A673 (cell line): ENCODE measurements around the gene PTCD3. TPM values are rescaled to one million over a fixed set of nuclear protein-coding genes. Genes with fewer than 3 reads are reported as not detected.

Experiments used
- BruUV-seq: library from RNA; stranded (reverse); fragments of 400-500 nt; replicated peaks from 2 replicates; lab custom pipeline; 2021; lab: Mats Ljungman, UMichigan
- CTCF ChIA-PET: fragments of 300-600 bp; sonication (Branson Sonifier 250); formaldehyde crosslinking; loops from one replicate; lab custom pipeline; 2022; ENCODE audit warnings: antibody characterized with exemption; lab: Charles Lee
- POLR2A ChIA-PET: fragments of 300-600 bp; sonication (Branson Sonifier 250); formaldehyde crosslinking; loops from one replicate; lab custom pipeline; 2022; ENCODE audit warnings: antibody characterized with exemption; ENCODE audit not compliant: low non-redundant PET; lab: Charles Lee
- DNase-seq: peaks from one replicate; pipeline ENCODE4 v3.0.0-alpha.2; 2015; ENCODE audit warnings: low spot score
- H3K27ac ChIP-seq: fragments of 200-600 bp; sonication (generic); 2 replicates; pipeline ENCODE4 v1.5.1; 2016; ENCODE audit warnings: mixed run types, low read depth, mild to moderate bottlenecking, mixed read lengths, antibody characterized with exemption, low read length; ENCODE audit not compliant: poor library complexity, severe bottlenecking
- H3K27me3 ChIP-seq: fragments of 200-600 bp; sonication (generic); replicated peaks from 2 replicates; pipeline ENCODE4 v1.6.1; 2017; ENCODE audit warnings: mixed run types, low read depth, mild to moderate bottlenecking, mixed read lengths, antibody characterized with exemption, low read length; ENCODE audit not compliant: insufficient read depth, poor library complexity
- H3K36me3 ChIP-seq: fragments of 200-600 bp; sonication (generic); 2 replicates; pipeline ENCODE4 v1.6.1; 2016; ENCODE audit warnings: mixed run types, mild to moderate bottlenecking, mixed read lengths, antibody characterized with exemption, low read length; ENCODE audit not compliant: insufficient read depth, poor library complexity, severe bottlenecking
- H3K4me1 ChIP-seq: fragments of 200-600 bp; sonication (generic); 2 replicates; pipeline ENCODE4 v1.6.1; 2017; ENCODE audit warnings: mixed run types, mild to moderate bottlenecking, mixed read lengths, antibody characterized with exemption, low read length; ENCODE audit not compliant: insufficient read depth, poor library complexity, severe bottlenecking
- H3K4me3 ChIP-seq: fragments of 200-600 bp; sonication (generic); 2 replicates; pipeline ENCODE4 v1.5.1; 2016; ENCODE audit warnings: low read depth, mixed run types, mild to moderate bottlenecking, mixed read lengths, low read length; ENCODE audit not compliant: poor library complexity, severe bottlenecking
- H3K9me3 ChIP-seq: fragments of 200-600 bp; sonication (generic); 2 replicates; pipeline ENCODE4 v1.6.1; 2016; ENCODE audit warnings: mixed run types, low read depth, mild to moderate bottlenecking, mixed read lengths, antibody characterized with exemption, low read length; ENCODE audit not compliant: poor library complexity, severe bottlenecking
- EZH2 ChIP-seq: fragments of 200-600 bp; sonication (generic); IDR thresholded peaks from 2 replicates; pipeline ENCODE4 v1.6.1; 2017; ENCODE audit warnings: borderline replicate concordance, low read depth, mild to moderate bottlenecking, mixed read lengths, antibody characterized with exemption, low read length; ENCODE audit not compliant: poor library complexity, severe bottlenecking
- intact Hi-C: fragments of 100-400 bp; cut with micrococcal nuclease; formaldehyde crosslinking; loops from one replicate; pipeline ENCODE4 v1.10.0; 2022; ENCODE audit not compliant: unreplicated experiment
- total RNA-seq: library from RNA; stranded (reverse); gene quantifications from 2 replicates; pipeline ENCODE4 v1.2.3, GENCODE V29; 2021
- TF ChIP-seq, protein P1 (sequence below): fragments of 300-800, 200-600 bp; sonication (generic); conservative IDR thresholded peaks from 2 replicates; pipeline ENCODE4 v1.5.1; 2017; ENCODE audit warnings: low read depth, mild to moderate bottlenecking, antibody characterized with exemption, low read length, moderate library complexity, mixed read lengths

PTCD3 gene
- total RNA-seq, 1 experiment from 2014 or later, result 148 TPM

DNA sequence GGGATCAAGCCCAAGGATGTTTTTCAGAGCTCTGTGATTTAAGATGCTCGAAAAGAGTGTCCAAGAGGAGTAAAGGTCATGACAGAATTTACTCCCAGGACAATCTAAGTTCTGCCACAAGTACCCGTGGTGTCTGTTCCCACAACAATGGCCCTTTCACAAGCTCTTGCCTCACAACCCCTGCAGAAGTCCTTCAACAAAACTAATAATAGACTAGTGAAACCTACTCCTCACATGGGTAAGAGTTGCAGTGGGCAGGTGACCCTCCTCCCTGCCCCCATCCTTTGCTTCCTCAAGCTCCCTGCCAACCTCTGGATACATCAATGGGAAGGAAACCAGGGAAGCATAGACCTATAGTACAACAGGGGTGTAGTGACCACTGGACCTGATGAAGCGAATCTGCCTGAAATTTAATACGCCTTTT, 34.9 kb downstream of the PTCD3 start:
- peaks cover 78% of the 10 kb centered on the region for H3K36me3 ChIP-seq
- ChIA-PET CTCF (interaction anchor here (0.6 kb wide), 1 partner anchor 313 kb away, joined by 3 read pairs; no protein-coding TSS in a partner anchor), POLR2A (no interaction called here)

DNA sequence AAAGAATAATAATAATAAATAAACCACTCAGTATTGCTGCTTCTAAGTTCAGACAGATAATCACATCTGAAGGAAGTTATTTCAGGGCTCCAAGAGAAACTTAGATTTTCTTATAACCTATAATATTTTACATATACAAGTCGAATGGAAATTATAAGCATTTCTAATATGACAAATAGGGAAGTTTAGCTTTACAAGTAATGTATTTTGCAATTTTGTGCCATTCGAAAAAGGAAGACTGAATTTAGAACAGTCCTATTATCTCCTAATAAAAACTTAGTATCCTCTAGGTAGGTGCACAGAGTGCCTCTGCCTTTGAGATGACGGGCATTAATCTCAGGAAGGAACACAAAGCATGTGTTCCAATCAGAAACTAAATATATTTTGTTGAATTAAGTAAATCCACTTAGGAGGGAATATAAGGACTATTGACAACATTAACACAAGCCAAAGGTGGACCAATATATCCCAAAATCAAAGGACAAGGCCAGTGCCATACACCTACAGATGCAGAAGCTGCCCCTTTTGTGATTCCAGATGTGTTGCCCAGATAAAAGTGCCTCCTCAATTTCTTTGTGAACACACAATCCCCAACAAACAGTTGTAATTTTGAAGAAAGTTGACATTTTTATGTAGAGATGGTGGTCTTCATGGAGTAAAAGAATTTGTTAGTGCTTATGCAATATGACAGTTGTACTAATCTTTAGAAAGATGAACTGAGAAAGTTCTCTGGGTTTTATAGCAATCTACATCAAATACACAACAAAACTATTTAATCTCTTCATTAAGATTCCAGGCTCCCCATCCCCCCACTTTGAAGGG, 36.6 kb downstream of the PTCD3 start:
- H3K36me3 ChIP-seq, result peaks cover 78% of the 10 kb centered on the region
- POLR2A ChIA-PET, result no interaction called here
- DNase-seq, result no peak
- H3K27ac ChIP-seq, result no peak overlapping the region
- H3K9me3 ChIP-seq, result no peaks in the 10 kb centered on the region
- no TSS peak for BruUV-seq
- H3K4me1 ChIP-seq, result no peaks in the 10 kb centered on the region
- H3K4me3 ChIP-seq, result no peak overlapping the region
- intact Hi-C loops, result no loop called here
- TF ChIP-seq, protein P1, sequence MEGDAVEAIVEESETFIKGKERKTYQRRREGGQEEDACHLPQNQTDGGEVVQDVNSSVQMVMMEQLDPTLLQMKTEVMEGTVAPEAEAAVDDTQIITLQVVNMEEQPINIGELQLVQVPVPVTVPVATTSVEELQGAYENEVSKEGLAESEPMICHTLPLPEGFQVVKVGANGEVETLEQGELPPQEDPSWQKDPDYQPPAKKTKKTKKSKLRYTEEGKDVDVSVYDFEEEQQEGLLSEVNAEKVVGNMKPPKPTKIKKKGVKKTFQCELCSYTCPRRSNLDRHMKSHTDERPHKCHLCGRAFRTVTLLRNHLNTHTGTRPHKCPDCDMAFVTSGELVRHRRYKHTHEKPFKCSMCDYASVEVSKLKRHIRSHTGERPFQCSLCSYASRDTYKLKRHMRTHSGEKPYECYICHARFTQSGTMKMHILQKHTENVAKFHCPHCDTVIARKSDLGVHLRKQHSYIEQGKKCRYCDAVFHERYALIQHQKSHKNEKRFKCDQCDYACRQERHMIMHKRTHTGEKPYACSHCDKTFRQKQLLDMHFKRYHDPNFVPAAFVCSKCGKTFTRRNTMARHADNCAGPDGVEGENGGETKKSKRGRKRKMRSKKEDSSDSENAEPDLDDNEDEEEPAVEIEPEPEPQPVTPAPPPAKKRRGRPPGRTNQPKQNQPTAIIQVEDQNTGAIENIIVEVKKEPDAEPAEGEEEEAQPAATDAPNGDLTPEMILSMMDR, result no peak
- no peaks in the 10 kb centered on the region for H3K27me3 ChIP-seq
- CTCF ChIA-PET, result no interaction called here

More for the DNA sequence above, 34.9 kb downstream of the PTCD3 start:
- Histone ChIP-seq H3K27me3 (no peaks in the 10 kb centered on the region), H3K9me3 (no peaks in the 10 kb centered on the region), H3K4me3 (no peak overlapping the region), H3K4me1 (no peaks in the 10 kb centered on the region), H3K27ac (no peak overlapping the region)
- no TSS peak for BruUV-seq
- TF ChIP-seq, protein P1, result no peak
- no peak for TF ChIP-seq EZH2
- intact Hi-C loops, result no loop called here
- no peak for DNase-seq

DNA sequence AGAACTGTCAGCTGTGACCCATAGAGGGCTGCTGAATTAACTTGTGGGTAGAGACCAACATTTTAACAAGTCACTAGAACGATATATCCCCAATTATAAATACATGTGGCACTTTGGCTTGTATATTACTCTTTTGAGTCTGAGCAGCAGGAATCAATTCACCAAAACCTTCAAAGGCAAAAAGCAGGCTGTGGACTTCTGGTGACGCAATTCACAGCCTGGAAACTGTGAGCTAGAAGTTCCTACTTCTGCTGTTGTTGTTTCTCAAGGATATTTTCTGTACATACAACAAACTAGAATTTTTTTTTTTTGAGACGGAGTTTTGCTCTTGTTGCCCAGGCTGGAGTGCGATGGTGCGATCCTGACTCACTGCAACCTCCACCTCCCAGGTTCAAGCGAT, 37.3 kb downstream of the PTCD3 start:
- H3K9me3 ChIP-seq, result no peaks in the 10 kb centered on the region
- H3K4me1 ChIP-seq, result no peaks in the 10 kb centered on the region
- DNase-seq, result no peak
- H3K27me3 ChIP-seq, result no peaks in the 10 kb centered on the region
- ChIA-PET POLR2A (no interaction called here), CTCF (no interaction called here)
- no peak overlapping the region for H3K4me3 ChIP-seq
- no peak overlapping the region for H3K27ac ChIP-seq
- peaks cover 77% of the 10 kb centered on the region for H3K36me3 ChIP-seq
- intact Hi-C loops, result no loop called here
- no peak for TF ChIP-seq EZH2
- TF ChIP-seq, protein P1, result no peak
- no TSS peak for BruUV-seq
